SU-DHL-6 (cell line): ENCODE measurements around the gene TMEM94.

Experiments used
- CTCF ChIP-seq: fragments of 200-600 bp; sonication (generic); IDR thresholded peaks from one replicate; pipeline ENCODE4 v1.5.1; 2017; ENCODE audit warnings: antibody characterized with exemption, mild to moderate bottlenecking, low read length, moderate library complexity; ENCODE audit not compliant: insufficient read depth, poor library complexity, severe bottlenecking
- EZH2phosphoT487 ChIP-seq: fragments of 200-600 bp; sonication (generic), shearing (Covaris generic); conservative IDR thresholded peaks from 2 replicates; pipeline ENCODE4 v1.6.1; 2018; ENCODE audit warnings: mild to moderate bottlenecking, antibody characterized with exemption, low read length, moderate library complexity, mixed read lengths

GRCh38 chr17:75542728-75543336, 86.4 kb downstream of the TMEM94 start:
- no peak for TF ChIP-seq CTCF
- no peak for TF ChIP-seq EZH2phosphoT487
